Glomerular endothelial cell (primary cell): ENCODE results near the gene MYOD1. TPM values are rescaled to one million over a fixed set of nuclear protein-coding genes. Genes with fewer than 3 reads are reported as not detected.

Source experiments
- DNase-seq: peaks from one replicate; pipeline ENCODE4 v3.0.0-alpha.2; 2011; ENCODE audit warnings: low read depth, low spot score; ENCODE audit errors: extremely low read depth
- total RNA-seq: library from RNA; depleted of rRNA; stranded (reverse); fragments of >200 nt; gene quantifications from 2 replicates; pipeline ENCODE4 v1.2.3, GENCODE V29; 2015

The MYOD1 gene
- total RNA-seq, 1 donor from 2014 or later = not detected

GRCh38 chr11:17748044-17748443 is 28.7 kb downstream of the MYOD1 start:
- no peak for DNase-seq

- no peak for DNase-seq
Observed at GRCh38 chr11:17748761-17749721, 29.7 kb downstream of the MYOD1 start.

GRCh38 chr11:17750013-17750800 is 30.8 kb downstream of the MYOD1 start:
- no peak for DNase-seq

GRCh38 chr11:17750801-17751165 is 31.4 kb downstream of the MYOD1 start:
- no peak for DNase-seq

- no peak for DNase-seq
Observed at GRCh38 chr11:17751558-17751957, 32.2 kb downstream of the MYOD1 start.

GRCh38 chr11:17752144-17752543 is 32.8 kb downstream of the MYOD1 start:
- no peak for DNase-seq

GRCh38 chr11:17753153-17753552 is 33.8 kb downstream of the MYOD1 start:
- DNase-seq = no peak

GRCh38 chr11:17753641-17754040 is 34.3 kb downstream of the MYOD1 start:
- no peak for DNase-seq

- no peak for DNase-seq
Observed at GRCh38 chr11:17755891-17756290, 36.5 kb downstream of the MYOD1 start.

GRCh38 chr11:17760102-17761029 is 41.0 kb downstream of the MYOD1 start:
- peak; percentile 3 for DNase-seq

- DNase-seq = no peak
Observed at GRCh38 chr11:17762309-17762974, 43.1 kb downstream of the MYOD1 start.

GRCh38 chr11:17763244-17763643 is 43.9 kb downstream of the MYOD1 start:
- no peak for DNase-seq

- DNase-seq = no peak
Observed at GRCh38 chr11:17763703-17764102, 44.3 kb downstream of the MYOD1 start.

GRCh38 chr11:17764446-17765218 is 45.3 kb downstream of the MYOD1 start:
- no peak for DNase-seq

- no peak for DNase-seq
Observed at GRCh38 chr11:17765356-17766072, 46.1 kb downstream of the MYOD1 start.

GRCh38 chr11:17766073-17766359 is 46.6 kb downstream of the MYOD1 start:
- no peak for DNase-seq

GRCh38 chr11:17766590-17766989 is 47.2 kb downstream of the MYOD1 start:
- DNase-seq = no peak

GRCh38 chr11:17767301-17767885 is 48.0 kb downstream of the MYOD1 start:
- DNase-seq = no peak

GRCh38 chr11:17767914-17768313 is 48.5 kb downstream of the MYOD1 start:
- DNase-seq = no peak
